HG03442 (cell line): ENCODE measurements around the gene FOLR3.
"Not testable (repeated sequence)": the region's sequence is repeated elsewhere in the genome, so short reads cannot be mapped to it uniquely, and the experiment has no call there.

Experiments
- ATAC-seq: cut with Tn5 transposase; IDR thresholded peaks from one replicate; pipeline ENCODE4 v1.9.1; 2021; ENCODE audit warnings: mild to moderate bottlenecking, moderate library complexity; ENCODE audit not compliant: unreplicated experiment

The FOLR3 gene

DNA sequence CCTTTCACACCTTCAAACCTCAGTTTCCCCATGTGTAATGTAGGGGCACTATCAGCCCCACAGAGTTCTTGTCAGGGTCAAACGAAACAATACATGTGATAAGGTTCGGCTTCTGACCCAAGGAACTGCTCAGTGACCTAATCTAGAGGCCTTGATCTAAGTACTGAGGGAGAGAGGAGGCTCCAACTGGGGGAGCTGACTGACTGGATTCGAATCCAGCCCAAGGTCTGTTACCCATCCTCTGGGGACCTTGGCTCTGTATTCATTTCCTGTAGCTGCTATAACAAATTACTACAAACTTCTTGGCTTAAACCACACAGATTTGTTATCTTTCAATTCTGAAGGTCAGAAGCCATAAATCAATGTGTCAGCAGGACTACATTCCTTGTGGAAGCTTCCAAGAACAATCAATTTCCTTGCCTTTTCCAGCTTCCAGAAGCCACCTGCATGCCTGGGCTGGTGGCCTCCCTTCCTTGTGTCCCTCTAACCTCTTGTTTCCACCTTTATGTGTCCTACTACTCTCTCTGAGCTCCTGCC lies 12.3 kb upstream of the FOLR3 start:
- ATAC-seq = no peak

GRCh38 chr11:72124046-72124445 lies 11.5 kb upstream of the FOLR3 start:
- no peak for ATAC-seq

DNA sequence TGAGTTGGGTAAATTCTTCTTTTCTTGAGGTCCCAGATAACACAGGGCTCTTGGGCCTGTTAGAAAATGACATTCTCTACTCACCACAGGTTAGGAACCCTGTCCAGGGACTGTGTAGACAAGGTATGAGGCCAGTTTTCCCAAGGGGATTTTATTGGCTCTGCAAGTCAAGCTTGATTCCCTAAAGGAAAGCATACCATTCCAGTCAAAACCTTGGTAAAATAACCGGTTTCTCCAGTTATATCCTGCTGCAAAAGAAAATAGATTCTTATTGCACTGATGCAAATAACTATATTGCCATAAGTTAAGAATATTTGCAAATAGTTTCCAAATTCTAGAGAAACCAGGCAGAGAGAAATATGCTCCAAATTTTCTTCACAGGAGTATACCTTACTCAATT lies 9.6 kb upstream of the FOLR3 start:
- no peak for ATAC-seq

- ATAC-seq = no peak
These were observed 7.6 kb upstream of the FOLR3 start for GRCh38 chr11:72127923-72128322.

DNA sequence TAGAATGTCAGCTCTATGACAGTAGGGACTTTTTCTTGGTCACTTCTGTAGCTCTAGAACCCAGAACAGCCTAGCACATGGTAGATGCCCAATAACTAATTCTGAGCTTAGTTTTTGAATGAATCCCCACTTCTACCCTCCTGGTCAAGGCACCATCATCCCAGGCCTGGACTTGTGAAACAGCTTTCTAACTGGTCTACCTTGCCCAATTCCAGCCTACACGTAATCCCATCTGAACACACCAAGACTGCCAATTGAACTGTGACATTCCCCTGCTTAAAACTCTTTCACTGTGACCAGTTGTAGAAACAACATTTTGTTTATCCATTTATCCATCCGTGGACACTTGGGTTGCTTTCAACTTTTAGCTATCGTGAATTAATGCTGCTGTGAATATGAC lies 6.1 kb upstream of the FOLR3 start:
- no peak for ATAC-seq

DNA sequence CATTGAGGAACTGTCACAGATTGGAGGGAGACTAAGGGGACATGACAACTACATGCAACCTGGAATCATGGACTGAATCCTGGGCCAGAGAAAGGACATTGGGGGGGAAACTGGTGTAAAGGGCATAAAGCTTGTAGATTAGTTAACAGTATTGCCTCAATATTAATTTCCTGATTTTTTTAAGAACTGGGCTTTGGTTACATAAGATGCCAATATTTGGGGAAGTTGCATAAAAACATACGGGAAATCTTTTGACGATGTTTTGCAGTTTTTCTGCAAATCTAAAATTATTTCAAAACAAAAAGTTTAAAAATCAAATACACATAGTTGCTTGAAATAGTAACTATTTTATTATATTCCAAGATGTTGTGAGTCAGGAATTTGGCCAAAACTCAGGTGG lies 2.9 kb upstream of the FOLR3 start:
- no peak for ATAC-seq

DNA sequence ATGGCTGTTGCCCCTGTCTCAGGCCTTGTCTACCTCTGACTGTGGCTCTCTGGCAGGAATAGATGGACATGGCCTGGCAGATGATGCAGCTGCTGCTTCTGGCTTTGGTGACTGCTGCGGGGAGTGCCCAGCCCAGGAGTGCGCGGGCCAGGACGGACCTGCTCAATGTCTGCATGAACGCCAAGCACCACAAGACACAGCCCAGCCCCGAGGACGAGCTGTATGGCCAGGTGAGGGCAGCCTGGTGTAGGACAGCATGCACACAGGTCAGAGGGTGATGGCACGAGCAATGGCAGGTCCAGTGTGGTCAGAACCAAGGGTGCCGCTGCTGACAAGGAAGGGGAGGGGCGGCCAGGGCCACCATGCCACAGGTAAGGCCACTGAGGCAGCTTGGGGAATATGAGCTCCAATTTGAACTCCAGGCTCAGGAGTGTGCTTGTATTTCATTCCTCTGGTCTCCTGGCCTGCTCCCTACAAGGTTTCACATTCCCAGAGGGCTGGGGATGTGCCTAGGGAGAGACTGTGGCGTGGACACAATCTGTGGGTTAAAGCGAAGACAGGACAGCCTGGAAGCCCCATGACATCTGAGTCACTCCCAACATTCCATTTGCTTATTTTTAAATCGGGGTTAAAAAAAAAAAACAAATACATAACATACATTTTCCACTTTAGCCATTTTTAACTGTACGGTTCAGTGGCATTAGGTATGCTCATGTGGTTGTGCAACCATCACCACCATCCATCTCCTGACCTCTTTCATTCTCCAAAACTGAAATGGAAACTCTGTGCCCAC lies 562 bp downstream of the FOLR3 start:
- ATAC-seq = no peak

DNA sequence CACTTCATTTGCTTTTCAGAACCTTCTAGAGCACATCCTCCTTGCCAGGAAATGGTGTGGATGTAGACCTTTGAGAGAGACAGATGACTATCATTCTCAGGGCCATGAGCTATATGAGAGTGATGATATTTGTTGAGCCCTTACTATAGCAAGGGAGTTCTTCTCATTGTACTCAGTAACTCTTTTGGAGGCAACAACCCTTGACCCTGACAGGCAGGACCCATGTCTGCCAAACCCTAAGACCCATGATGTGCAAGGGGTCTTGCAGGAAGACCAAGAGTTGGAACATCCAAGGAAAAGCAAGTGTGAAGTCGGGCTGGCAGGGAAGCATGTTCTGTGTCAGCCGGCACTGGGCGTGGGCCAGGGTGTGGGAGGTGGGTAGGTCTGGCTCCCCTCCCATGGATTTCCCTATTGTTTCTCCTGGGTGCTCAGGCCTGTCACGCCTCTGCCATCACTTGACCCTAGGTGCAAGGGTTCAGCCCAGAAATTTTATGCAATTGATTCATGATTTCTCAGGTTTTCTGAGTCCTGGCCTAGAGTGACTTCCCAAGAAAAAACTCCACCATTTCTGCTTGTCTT lies 1.2 kb downstream of the FOLR3 start:
- no peak for ATAC-seq

DNA sequence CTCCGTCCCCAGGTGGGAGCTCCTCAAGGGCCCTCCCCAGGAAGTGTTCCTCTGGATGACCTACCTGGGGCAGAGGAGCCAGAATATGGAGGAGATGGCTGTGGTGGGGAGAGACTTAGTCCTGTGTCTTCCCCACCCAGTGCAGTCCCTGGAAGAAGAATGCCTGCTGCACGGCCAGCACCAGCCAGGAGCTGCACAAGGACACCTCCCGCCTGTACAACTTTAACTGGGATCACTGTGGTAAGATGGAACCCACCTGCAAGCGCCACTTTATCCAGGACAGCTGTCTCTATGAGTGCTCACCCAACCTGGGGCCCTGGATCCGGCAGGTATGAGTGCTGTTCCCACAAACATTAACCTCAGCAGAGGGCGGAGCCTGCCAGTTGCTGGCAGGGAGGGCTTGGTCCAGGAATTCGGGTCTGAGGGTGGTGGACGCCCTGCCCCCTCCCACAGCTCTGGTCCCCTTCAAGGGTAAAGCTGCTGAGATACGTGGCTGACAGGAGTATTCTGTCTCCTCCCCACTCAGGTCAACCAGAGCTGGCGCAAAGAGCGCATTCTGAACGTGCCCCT lies 3.4 kb downstream of the FOLR3 start:
- no peak for ATAC-seq

- no peak for ATAC-seq
These were observed 4.0 kb downstream of the FOLR3 start for GRCh38 chr11:72139500-72139899.

DNA sequence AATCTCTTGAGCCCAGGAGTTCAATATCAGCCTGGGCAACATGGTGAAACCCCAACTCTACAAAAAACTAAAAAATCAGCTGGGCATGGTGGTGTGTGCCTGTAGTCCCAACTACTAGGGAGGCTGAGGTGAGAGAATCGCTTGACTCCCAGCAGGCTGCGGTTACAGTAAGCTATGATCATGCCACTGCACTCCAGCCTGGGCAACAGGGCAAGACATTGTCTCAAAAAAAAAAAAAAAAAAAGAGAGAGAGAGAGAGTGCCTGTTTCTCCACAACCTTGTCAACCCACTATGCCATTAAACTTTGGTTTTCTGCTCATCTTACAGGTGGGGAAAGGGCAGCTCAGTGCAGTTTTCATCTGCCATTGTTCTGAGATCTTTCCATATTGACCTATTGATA lies 5.1 kb downstream of the FOLR3 start:
- no peak for ATAC-seq

GRCh38 chr11:72141066-72141465 lies 5.5 kb downstream of the FOLR3 start:
- ATAC-seq = no peak

- not testable (repeated sequence) for ATAC-seq
These were observed 6.6 kb downstream of the FOLR3 start for GRCh38 chr11:72142086-72142485.

GRCh38 chr11:72142543-72142942 lies 7.0 kb downstream of the FOLR3 start:
- not testable (repeated sequence) for ATAC-seq

DNA sequence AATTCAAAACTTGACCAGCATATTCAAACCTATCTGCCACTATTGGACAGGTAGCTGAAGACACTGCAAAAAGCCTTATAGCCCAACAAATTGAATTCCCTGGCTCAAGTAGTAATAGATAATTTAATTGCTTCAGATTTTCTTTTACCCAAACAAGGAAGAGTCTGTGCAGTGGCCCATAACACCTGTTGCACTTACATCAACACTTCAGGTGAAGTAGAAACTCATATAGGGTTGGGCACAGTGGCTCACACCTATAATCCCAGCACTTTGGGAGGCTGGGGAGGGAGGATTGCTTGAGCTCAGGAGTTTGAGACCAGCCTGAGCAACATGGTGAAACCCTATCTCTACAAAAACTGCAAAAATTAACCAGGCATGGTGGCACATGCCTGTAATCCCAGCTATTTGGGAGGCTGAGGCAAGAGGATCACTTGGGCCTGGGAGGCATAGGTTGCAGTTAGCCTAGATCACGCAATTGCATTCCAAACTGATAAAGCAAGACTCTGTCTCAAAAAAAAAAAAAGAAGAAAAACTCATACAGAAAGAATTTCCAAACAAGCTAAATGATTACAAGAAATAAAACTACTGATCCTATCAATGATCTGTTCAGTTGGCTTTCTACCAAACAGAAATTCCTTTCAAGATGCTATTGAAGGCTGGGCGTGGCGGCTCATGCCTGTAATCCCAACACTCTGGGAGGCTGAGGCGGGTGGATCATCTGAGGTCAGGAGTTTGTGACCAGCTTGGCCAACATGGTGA lies 9.5 kb downstream of the FOLR3 start:
- ATAC-seq = no peak

DNA sequence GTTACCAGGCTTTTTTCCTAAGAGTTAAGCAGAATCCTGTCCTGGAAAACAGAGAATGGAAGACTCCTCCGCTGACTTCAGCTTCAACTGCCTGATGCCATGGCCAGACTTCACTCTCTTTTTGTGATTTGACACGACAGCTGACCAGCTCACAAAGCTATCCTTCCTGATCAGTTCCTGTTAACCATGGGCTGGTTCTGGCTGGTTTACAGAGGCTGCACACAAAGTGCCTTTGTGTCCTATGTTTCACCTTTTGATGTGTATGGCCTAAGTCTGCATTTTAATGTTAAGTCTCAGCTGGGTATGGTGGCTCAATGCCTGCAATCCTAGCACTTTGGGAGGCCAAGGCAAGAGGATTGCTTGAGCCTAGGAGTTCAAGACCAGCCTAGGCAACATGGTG lies 11.1 kb downstream of the FOLR3 start:
- no peak for ATAC-seq

GRCh38 chr11:72150882-72151281 lies 15.4 kb downstream of the FOLR3 start:
- no peak for ATAC-seq

DNA sequence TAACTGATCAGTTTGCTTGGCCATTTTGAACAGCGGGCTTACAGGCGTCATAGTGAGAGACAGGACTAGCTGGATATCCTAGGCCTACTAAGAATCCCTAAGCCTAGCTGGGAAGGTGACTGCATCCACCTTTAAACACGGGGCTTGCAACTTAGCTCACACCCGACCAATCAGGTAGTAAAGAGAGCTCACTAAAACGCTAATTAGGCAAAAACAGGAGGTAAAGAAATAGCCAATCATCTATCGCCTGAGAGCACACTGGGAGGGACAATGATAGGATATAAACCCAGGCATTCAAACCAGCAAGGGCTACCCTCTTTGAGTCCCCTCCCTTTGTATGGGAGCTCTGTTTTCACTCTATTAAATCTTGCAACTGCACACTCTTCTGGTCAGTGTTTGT lies 18.3 kb downstream of the FOLR3 start:
- not testable (repeated sequence) for ATAC-seq

- no peak for ATAC-seq
These were observed 19.3 kb downstream of the FOLR3 start for GRCh38 chr11:72154816-72155215.

DNA sequence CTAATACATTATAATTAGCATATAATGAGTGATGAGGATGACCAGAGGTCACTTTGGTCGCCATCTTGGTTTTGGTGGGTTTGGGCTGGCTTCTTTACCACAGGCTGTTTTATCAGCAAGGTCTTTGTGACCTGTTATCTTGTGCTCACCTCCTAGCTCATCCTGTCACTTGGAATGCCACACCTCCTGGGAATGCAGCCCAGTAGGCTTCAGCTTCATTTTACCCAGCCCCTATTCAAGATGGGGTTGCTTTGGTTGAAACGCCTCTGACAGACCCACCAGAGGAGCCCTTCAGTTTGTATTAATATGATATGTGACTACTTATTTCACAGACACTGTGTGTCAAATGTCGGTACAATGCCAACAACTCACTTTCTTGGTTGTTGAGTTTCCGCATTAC lies 20.2 kb downstream of the FOLR3 start:
- no peak for ATAC-seq

DNA sequence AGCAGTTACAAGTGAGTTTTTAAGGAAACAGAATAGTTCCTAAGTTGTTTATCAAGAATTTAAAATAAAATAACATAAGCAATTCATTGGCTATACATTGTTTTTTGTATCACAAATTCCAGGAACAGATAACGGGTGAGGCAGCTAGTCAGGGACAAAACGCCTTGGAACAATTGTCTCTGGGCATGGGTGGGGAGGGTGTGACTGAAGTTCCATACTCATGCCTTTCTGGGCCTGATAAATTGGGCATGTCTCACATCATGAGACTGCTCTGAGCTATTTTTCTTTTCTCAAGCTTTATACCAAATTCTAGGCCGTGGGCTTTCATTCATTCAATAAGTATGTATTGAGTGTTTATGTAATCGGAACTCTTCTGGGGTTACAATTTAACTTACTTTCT lies 21.6 kb downstream of the FOLR3 start:
- no peak for ATAC-seq
